ENCODE results near the gene PDSS2. TPM values are rescaled to one million over a fixed set of nuclear protein-coding genes. Genes with fewer than 3 reads are reported as not detected.
"Not testable (repeated sequence)": the region's sequence is repeated elsewhere in the genome, so short reads cannot be mapped to it uniquely, and the experiment has no call there.

Gene PDSS2
- total and polyA plus RNA-seq, 11 donors, result 7.2 to 24.4 (median 14.4) TPM

DNA sequence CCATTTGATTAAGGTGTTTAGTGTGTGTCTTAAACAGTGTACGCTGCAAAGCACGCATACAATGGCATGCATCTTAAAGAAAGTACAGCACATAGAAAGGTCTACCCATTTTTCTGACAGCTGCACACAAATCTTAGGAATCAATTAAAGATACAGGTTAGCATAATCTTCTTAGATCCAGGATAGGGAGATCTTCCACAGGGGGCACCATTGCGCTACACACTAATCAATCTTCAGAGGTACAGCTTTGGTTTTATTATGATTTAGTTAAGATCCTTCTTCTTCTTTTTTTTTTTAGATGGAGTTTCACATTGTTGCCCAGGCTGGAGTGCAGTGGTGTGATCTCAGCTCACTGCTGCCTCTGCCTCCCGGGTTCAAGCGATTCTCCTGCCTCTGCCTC is 280.4 kb downstream of the PDSS2 start:
- no peak overlapping the region for H3K4me3 ChIP-seq
- no peaks in the 10 kb centered on the region for H3K36me3 ChIP-seq
- TF ChIP-seq POLR2A (IDR thresholded peaks at IDR 0.05), result no peak
- TF ChIP-seq, protein P1, sequence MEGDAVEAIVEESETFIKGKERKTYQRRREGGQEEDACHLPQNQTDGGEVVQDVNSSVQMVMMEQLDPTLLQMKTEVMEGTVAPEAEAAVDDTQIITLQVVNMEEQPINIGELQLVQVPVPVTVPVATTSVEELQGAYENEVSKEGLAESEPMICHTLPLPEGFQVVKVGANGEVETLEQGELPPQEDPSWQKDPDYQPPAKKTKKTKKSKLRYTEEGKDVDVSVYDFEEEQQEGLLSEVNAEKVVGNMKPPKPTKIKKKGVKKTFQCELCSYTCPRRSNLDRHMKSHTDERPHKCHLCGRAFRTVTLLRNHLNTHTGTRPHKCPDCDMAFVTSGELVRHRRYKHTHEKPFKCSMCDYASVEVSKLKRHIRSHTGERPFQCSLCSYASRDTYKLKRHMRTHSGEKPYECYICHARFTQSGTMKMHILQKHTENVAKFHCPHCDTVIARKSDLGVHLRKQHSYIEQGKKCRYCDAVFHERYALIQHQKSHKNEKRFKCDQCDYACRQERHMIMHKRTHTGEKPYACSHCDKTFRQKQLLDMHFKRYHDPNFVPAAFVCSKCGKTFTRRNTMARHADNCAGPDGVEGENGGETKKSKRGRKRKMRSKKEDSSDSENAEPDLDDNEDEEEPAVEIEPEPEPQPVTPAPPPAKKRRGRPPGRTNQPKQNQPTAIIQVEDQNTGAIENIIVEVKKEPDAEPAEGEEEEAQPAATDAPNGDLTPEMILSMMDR (IDR thresholded peaks at IDR 0.05), result peak in 3 of 12 donors; percentile 17 to 20 (median 18)
- H3K27me3 ChIP-seq, result no peaks in the 10 kb centered on the region
- intact Hi-C loops (cut with DNase I), result no loop called here
- 97 to 99% (median 97%) methylated on average over 5 of the region's 5 CpGs for WGBS, 4 donors
- H3K9me3 ChIP-seq, result no peaks in the 10 kb centered on the region
- ATAC-seq (no peak), DNase-seq (no peak)
- H3K4me1 ChIP-seq, result no peaks in the 10 kb centered on the region
- no peak overlapping the region for H3K27ac ChIP-seq

DNA sequence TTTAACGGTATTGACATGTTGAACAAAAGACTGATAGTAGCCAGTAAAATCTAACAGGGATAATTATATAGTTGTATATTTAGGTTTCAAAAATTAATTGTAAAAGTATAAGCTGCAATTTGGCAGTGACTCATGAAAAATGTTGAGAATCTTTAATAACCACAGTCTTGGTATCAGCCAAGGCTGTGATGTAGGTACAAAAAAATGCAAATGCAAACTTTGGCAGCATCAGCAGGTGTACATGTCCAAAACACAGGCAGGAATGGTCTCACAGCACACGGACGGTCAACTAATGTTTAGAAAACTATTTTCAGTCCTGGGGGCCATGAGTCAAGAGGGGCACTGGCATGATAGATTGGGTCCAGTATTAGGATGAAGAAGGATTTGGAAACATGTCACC is 285.6 kb downstream of the PDSS2 start:
- Histone ChIP-seq H3K27ac (no peak overlapping the region), H3K4me1 (no peaks in the 10 kb centered on the region), H3K4me3 (no peak overlapping the region), H3K27me3 (no peaks in the 10 kb centered on the region), H3K36me3 (no peaks in the 10 kb centered on the region), H3K9me3 (no peaks in the 10 kb centered on the region)
- DNase-seq, result no peak
- ATAC-seq, result no peak
- WGBS, 4 donors, result 92 to 93% (median 92%) methylated on average over 3 of the region's 3 CpGs
- intact Hi-C loops (cut with DNase I), result no loop called here
- no peak for TF ChIP-seq POLR2A (IDR thresholded peaks at IDR 0.05)
- TF ChIP-seq, protein P1 (IDR thresholded peaks at IDR 0.05), result no peak

DNA sequence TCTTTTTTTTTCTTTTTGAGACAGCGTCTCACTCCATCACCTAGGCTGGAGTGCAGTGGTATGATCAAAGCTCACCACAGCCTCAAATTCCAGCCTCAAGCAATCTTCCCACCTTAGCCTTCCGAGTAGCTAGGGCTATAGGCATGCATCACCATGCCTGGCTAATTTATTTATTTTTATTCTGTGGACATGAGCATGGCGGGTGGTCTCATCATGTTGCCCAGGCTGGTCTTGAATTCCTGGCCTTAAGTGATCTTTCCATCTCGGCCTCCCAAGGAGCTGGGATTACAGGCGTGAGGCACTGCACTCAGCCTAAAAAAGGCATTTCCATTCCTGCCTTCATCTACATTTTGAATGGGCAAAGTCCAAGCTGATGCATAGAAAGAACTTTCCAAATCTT is 287.9 kb downstream of the PDSS2 start:
- no peak for DNase-seq
- no peak for TF ChIP-seq POLR2A (IDR thresholded peaks at IDR 0.05)
- TF ChIP-seq, protein P1 (IDR thresholded peaks at IDR 0.05), result no peak
- Histone ChIP-seq H3K27me3 (no peaks in the 10 kb centered on the region), H3K36me3 (no peaks in the 10 kb centered on the region), H3K4me1 (no peaks in the 10 kb centered on the region), H3K27ac (no peak overlapping the region), H3K9me3 (no peaks in the 10 kb centered on the region), H3K4me3 (no peak overlapping the region)
- no peak for ATAC-seq
- whole genome bisulfite sequencing, 4 donors, result 91 to 98% (median 94%) methylated on average over 5 of the region's 5 CpGs
- intact Hi-C loops (cut with DNase I), result no loop called here

DNA sequence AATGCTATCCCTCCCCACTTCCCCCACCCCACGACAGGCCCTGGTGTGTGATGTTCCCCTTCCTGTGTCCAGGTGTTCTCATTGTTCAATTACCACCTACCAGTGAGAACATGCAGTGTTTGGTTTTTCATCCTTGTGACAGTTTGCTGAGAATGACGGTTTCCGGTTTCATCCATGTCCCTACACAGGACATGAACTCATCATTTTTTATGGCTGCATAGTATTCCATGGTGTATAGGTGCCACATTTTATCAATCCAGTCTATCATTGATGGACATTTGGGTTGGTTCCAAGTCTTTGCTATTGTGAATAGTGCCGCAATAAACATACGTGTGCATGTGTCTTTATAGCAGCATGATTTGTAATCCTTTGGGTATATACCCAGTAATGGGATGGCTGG is 295.1 kb downstream of the PDSS2 start:
- H3K27me3 ChIP-seq; H3K27ac ChIP-seq; intact Hi-C loops (cut with DNase I); H3K4me1 ChIP-seq; H3K4me3 ChIP-seq; H3K36me3 ChIP-seq; H3K9me3 ChIP-seq; DNase-seq; ATAC-seq: not testable (repeated sequence)
- WGBS, 4 donors, result 89 to 98% (median 93%) methylated on average over 3 to 5 of the region's 5 CpGs

DNA sequence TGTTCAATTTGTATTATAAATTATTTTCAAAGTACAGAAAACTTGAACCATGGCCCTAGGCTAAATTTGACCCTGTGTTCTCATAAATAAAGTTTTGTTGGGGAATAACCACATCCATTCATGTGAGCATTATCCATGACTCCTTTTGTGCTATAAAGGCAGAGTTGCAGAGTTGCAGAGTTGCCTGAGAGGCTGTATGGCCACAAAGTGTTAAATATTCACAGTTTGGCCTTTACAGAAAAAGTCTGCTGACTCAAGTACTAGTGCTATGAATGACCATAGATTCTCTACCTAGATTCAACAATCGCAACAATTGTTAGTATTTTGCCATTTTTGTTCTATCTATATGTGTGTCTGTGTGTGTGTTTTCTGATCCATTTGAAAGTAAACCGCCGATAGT is 297.8 kb downstream of the PDSS2 start:
- no peak for DNase-seq
- TF ChIP-seq, protein P1 (IDR thresholded peaks at IDR 0.05), result no peak
- no peak for TF ChIP-seq POLR2A (IDR thresholded peaks at IDR 0.05)
- H3K9me3 ChIP-seq, result no peaks in the 10 kb centered on the region
- H3K27me3 ChIP-seq, result no peaks in the 10 kb centered on the region
- H3K4me3 ChIP-seq, result no peak overlapping the region
- intact Hi-C loops (cut with DNase I), result no loop called here
- H3K4me1 ChIP-seq, result no peaks in the 10 kb centered on the region
- WGBS, 4 donors, result 86 to 96% (median 94%) methylated on average over 3 of the region's 3 CpGs
- H3K27ac ChIP-seq, result no peak overlapping the region
- no peak for ATAC-seq
- no peaks in the 10 kb centered on the region for H3K36me3 ChIP-seq

Data from heart left ventricle (tissue), 16 donors.